ENCODE measurements around the gene PTPRD.

Gene PTPRD

DNA sequence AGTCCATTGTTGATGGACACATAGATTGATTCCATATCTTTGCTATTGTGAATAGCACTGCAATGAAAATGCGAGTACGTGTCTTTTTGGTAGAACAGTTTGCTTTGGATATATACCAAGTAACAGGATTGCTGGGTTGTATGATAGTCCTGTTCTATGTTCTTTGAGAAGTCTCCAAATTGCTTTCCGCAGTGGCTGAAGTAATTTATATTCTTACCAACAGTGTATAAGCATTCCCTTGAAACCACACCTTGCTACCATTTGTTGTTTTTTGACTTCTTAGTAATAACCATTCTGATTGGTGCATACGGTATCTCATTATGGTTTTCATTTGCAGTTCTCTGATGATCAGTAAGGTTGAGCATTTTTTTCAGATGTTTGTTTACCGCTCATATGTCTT lies 792.9 kb downstream of the PTPRD start:
- Histone ChIP-seq H3K23ac (ENCODE audit: low read length) (no peak overlapping the region), H2BK120ac (ENCODE audit: insufficient read depth, low read length, poor library complexity) (no peak overlapping the region), H3K79me1 (ENCODE audit: low read length) (no peaks in the 10 kb centered on the region), H2AK5ac (ENCODE audit: low read length) (no peak overlapping the region), H4K91ac (ENCODE audit: low read depth, low read length) (no peak overlapping the region), H3K4me2 (ENCODE audit: low read length) (no peak overlapping the region), H3K4me1 (ENCODE audit: control insufficient read depth in 1 of 2, insufficient read depth in 2 of 2, low read length in 2 of 2) (no peaks in the 10 kb centered on the region), H2AFZ (ENCODE audit: insufficient read depth, low read length, poor library complexity) (no peak overlapping the region), H3K14ac (ENCODE audit: low read length) (no peak overlapping the region), H3K9me3 (ENCODE audit: insufficient read depth, low read depth, low read length) (no peaks in the 10 kb centered on the region), H3K18ac (ENCODE audit: low read length) (no peak overlapping the region), H3K27me3 (ENCODE audit: insufficient read depth, low read length) (no peaks in the 10 kb centered on the region), H3K36me3 (ENCODE audit: control insufficient read depth in 1 of 2, insufficient read depth in 2 of 2, low read length in 2 of 2) (no peaks in the 10 kb centered on the region), H3K27ac (ENCODE audit: low read depth, low read length) (no peak overlapping the region), H3K9ac (ENCODE audit: low read length) (no peak overlapping the region), H2BK12ac (ENCODE audit: low read length) (no peak overlapping the region), H4K12ac (ENCODE audit: low read depth, low read length) (no peak overlapping the region), H4K8ac (ENCODE audit: low read depth, low read length) (no peak overlapping the region), H3K79me2 (ENCODE audit: control insufficient read depth, insufficient read depth, low read length, poor library complexity) (no peaks in the 10 kb centered on the region), H3K4ac (ENCODE audit: low read depth, low read length) (no peak overlapping the region), H2BK5ac (ENCODE audit: low read depth, low read length, poor library complexity) (no peak overlapping the region), H3K4me3 (ENCODE audit: low read depth, low read length) (no peak overlapping the region)
- DNase-seq = no peak
- no CpG with 5 or more reads among the region's 5 CpGs for WGBS (ENCODE audit: extremely low coverage, insufficient coverage, insufficient read length)

- Histone ChIP-seq H3K27ac (ENCODE audit: low read depth, low read length) (no peak overlapping the region), H2BK5ac (ENCODE audit: low read depth, low read length, poor library complexity) (no peak overlapping the region), H3K36me3 (ENCODE audit: control insufficient read depth in 1 of 2, insufficient read depth in 2 of 2, low read length in 2 of 2) (no peaks in the 10 kb centered on the region), H4K8ac (ENCODE audit: low read depth, low read length) (no peak overlapping the region), H3K14ac (ENCODE audit: low read length) (no peak overlapping the region), H3K4me3 (ENCODE audit: low read depth, low read length) (no peak overlapping the region), H3K4me1 (ENCODE audit: control insufficient read depth in 1 of 2, insufficient read depth in 2 of 2, low read length in 2 of 2) (no peaks in the 10 kb centered on the region), H2AK5ac (ENCODE audit: low read length) (no peak overlapping the region), H2BK120ac (ENCODE audit: insufficient read depth, low read length, poor library complexity) (no peak overlapping the region), H3K4me2 (ENCODE audit: low read length) (no peak overlapping the region), H3K4ac (ENCODE audit: low read depth, low read length) (no peak overlapping the region), H3K79me2 (ENCODE audit: control insufficient read depth, insufficient read depth, low read length, poor library complexity) (no peaks in the 10 kb centered on the region), H2AFZ (ENCODE audit: insufficient read depth, low read length, poor library complexity) (no peak overlapping the region), H3K18ac (ENCODE audit: low read length) (no peak overlapping the region), H3K9me3 (ENCODE audit: insufficient read depth, low read depth, low read length) (no peaks in the 10 kb centered on the region), H3K79me1 (ENCODE audit: low read length) (no peaks in the 10 kb centered on the region), H4K91ac (ENCODE audit: low read depth, low read length) (no peak overlapping the region), H4K12ac (ENCODE audit: low read depth, low read length) (no peak overlapping the region), H3K9ac (ENCODE audit: low read length) (no peak overlapping the region), H3K27me3 (ENCODE audit: insufficient read depth, low read length) (no peaks in the 10 kb centered on the region), H3K23ac (ENCODE audit: low read length) (no peak overlapping the region), H2BK12ac (ENCODE audit: low read length) (no peak overlapping the region)
- no peak for DNase-seq
- WGBS (ENCODE audit: extremely low coverage, insufficient coverage, insufficient read length) = no CpG with 5 or more reads among the region's 2 CpGs
Observed at GRCh38 chr9:9817176-9817575, 795.6 kb downstream of the PTPRD start.

GRCh38 chr9:9804109-9804508 lies 808.7 kb downstream of the PTPRD start:
- no peak overlapping the region for H3K4me3 ChIP-seq (ENCODE audit: low read depth, low read length)
- H3K27ac ChIP-seq (ENCODE audit: low read depth, low read length) = no peak overlapping the region
- H3K4me2 ChIP-seq (ENCODE audit: low read length) = no peak overlapping the region
- no peak overlapping the region for H3K18ac ChIP-seq (ENCODE audit: low read length)
- no peak for DNase-seq
- no peaks in the 10 kb centered on the region for H3K79me2 ChIP-seq (ENCODE audit: control insufficient read depth, insufficient read depth, low read length, poor library complexity)
- no peak overlapping the region for H4K91ac ChIP-seq (ENCODE audit: low read depth, low read length)
- H4K8ac ChIP-seq (ENCODE audit: low read depth, low read length) = no peak overlapping the region
- no peak overlapping the region for H2AK5ac ChIP-seq (ENCODE audit: low read length)
- H3K36me3 ChIP-seq (ENCODE audit: control insufficient read depth in 1 of 2, insufficient read depth in 2 of 2, low read length in 2 of 2) = no peaks in the 10 kb centered on the region
- no peak overlapping the region for H2BK5ac ChIP-seq (ENCODE audit: low read depth, low read length, poor library complexity)
- no peaks in the 10 kb centered on the region for H3K27me3 ChIP-seq (ENCODE audit: insufficient read depth, low read length)
- WGBS (ENCODE audit: extremely low coverage, insufficient coverage, insufficient read length) = no CpG with 5 or more reads among the region's 1 CpG
- H3K4me1 ChIP-seq (ENCODE audit: control insufficient read depth in 1 of 2, insufficient read depth in 2 of 2, low read length in 2 of 2) = no peaks in the 10 kb centered on the region
- H2BK12ac ChIP-seq (ENCODE audit: low read length) = no peak overlapping the region
- no peak overlapping the region for H2AFZ ChIP-seq (ENCODE audit: insufficient read depth, low read length, poor library complexity)
- no peak overlapping the region for H3K9ac ChIP-seq (ENCODE audit: low read length)
- no peak overlapping the region for H2BK120ac ChIP-seq (ENCODE audit: insufficient read depth, low read length, poor library complexity)
- no peak overlapping the region for H3K23ac ChIP-seq (ENCODE audit: low read length)
- no peaks in the 10 kb centered on the region for H3K79me1 ChIP-seq (ENCODE audit: low read length)
- no peaks in the 10 kb centered on the region for H3K9me3 ChIP-seq (ENCODE audit: insufficient read depth, low read depth, low read length)
- no peak overlapping the region for H4K12ac ChIP-seq (ENCODE audit: low read depth, low read length)
- H3K4ac ChIP-seq (ENCODE audit: low read depth, low read length) = no peak overlapping the region
- H3K14ac ChIP-seq (ENCODE audit: low read length) = no peak overlapping the region

- Histone ChIP-seq H3K4me3 (ENCODE audit: low read depth, low read length) (no peak overlapping the region), H3K4me2 (ENCODE audit: low read length) (no peak overlapping the region), H3K9me3 (ENCODE audit: insufficient read depth, low read depth, low read length) (no peaks in the 10 kb centered on the region), H3K9ac (ENCODE audit: low read length) (no peak overlapping the region), H2AFZ (ENCODE audit: insufficient read depth, low read length, poor library complexity) (no peak overlapping the region), H4K91ac (ENCODE audit: low read depth, low read length) (no peak overlapping the region), H3K79me1 (ENCODE audit: low read length) (no peaks in the 10 kb centered on the region), H4K12ac (ENCODE audit: low read depth, low read length) (no peak overlapping the region), H3K23ac (ENCODE audit: low read length) (no peak overlapping the region), H3K4ac (ENCODE audit: low read depth, low read length) (no peak overlapping the region), H3K14ac (ENCODE audit: low read length) (no peak overlapping the region), H2BK12ac (ENCODE audit: low read length) (no peak overlapping the region), H3K79me2 (ENCODE audit: control insufficient read depth, insufficient read depth, low read length, poor library complexity) (no peaks in the 10 kb centered on the region), H3K36me3 (ENCODE audit: control insufficient read depth in 1 of 2, insufficient read depth in 2 of 2, low read length in 2 of 2) (no peaks in the 10 kb centered on the region), H2BK5ac (ENCODE audit: low read depth, low read length, poor library complexity) (no peak overlapping the region), H3K27me3 (ENCODE audit: insufficient read depth, low read length) (no peaks in the 10 kb centered on the region), H4K8ac (ENCODE audit: low read depth, low read length) (no peak overlapping the region), H3K27ac (ENCODE audit: low read depth, low read length) (no peak overlapping the region), H3K4me1 (ENCODE audit: control insufficient read depth in 1 of 2, insufficient read depth in 2 of 2, low read length in 2 of 2) (no peaks in the 10 kb centered on the region), H2BK120ac (ENCODE audit: insufficient read depth, low read length, poor library complexity) (no peak overlapping the region), H2AK5ac (ENCODE audit: low read length) (no peak overlapping the region), H3K18ac (ENCODE audit: low read length) (no peak overlapping the region)
- no peak for DNase-seq
- WGBS (ENCODE audit: extremely low coverage, insufficient coverage, insufficient read length) = no CpG with 5 or more reads among the region's 1 CpG
Observed at GRCh38 chr9:9799287-9799686, 813.5 kb downstream of the PTPRD start.
